CD4-positive, alpha-beta T cell treated with Interleukin-15 for 1 hour (primary cell): Measurements from ENCODE around the gene GLYR1.

ENCODE experiments used
- DNase-seq: peaks from one replicate; pipeline ENCODE4 v3.0.0-alpha.2; 2020

The GLYR1 gene

DNA sequence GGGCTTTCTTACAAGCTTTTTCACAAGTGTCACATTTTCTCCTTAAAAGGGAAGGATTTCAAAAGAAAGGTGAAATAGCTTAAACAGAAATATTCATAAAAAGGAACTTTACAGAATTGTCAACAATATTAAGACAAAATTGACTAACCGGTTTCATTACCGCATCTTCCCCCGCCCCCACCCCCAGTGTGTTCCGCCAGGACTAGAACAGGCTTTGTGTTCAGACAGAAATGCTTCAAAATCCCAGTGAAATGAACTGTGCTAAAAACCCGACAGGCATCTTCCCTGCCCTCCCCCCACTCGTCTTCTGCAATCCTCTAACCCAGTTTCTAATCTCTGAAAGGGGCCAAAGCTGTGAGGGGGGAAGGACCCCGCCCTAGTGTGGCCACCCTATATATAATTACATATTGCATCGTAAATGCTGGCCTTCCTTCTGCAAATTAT is 43.7 kb downstream of the GLYR1 start:
- no peak for DNase-seq

DNA sequence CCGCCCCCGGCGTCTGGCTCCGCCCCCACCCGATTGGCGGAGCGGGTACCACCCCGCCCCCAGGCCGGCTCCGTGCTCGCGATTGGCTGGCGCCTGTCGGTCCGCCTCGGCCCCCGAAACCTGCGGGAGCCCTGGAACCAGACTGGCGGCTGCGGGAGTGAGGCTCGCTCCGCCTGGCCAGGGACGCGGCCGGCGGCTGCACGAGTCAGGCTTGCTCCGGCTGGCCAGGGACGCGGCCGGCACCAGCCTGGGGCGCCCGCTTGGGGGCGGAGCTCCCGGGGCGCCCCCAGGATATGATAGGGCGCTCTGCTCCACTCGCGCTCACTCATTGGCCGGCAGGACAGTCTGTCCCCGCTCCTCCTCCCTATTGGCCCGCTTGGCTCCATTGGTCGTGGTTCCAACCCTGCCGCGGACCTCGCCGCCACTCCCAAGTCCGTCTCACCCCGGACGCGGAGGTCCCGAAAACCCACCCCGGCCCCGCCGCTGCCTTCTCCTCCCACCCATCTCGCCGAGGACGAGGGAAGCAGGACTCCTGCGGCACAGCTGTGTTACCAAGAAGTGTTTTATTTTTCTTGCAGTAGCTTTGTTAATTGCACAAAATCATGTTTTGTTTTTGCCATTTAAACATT is 44.3 kb downstream of the GLYR1 start:
- peak; percentile 87 for DNase-seq

DNA sequence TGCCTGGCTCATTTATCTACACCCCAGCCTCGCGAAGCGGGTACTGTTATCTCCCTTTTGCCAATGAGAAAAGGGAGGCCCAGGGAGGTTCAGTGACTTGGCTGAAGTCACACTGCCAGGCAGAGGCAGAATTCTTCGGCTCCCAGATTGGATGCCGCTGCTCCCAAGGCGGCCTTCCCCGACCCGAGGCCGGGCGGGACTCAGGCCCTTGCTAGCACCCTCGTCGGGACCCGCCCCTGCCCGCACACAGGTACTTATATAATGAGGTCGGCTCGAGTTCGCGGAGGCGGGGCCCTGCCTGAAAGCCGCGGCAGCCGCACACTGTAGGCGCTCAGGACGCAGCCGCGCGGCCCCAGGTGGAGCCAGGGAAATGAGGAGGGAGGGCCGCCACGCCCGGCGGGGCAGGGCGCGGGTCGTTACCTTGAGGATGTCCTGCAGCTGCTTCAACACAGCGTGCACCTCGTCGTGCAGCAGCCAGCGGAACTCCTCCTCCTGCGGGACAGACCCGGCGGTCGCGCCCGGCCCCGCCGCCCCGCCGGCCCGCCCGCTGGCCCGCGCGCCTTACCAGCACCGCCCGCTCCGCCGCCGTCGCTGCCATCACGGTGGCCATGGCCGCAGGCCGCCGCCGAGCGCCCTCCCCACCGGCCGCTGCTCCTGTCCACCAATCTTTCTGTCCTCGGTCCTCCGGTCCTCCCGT is 45.0 kb downstream of the GLYR1 start, which contains the start of gene ROGDI:
ROGDI (minus strand) TSS at position 672 of the 697 bp plus-strand sequence; CDS start at position 610, 62 bp downstream.
- peak; percentile 90 for DNase-seq

DNA sequence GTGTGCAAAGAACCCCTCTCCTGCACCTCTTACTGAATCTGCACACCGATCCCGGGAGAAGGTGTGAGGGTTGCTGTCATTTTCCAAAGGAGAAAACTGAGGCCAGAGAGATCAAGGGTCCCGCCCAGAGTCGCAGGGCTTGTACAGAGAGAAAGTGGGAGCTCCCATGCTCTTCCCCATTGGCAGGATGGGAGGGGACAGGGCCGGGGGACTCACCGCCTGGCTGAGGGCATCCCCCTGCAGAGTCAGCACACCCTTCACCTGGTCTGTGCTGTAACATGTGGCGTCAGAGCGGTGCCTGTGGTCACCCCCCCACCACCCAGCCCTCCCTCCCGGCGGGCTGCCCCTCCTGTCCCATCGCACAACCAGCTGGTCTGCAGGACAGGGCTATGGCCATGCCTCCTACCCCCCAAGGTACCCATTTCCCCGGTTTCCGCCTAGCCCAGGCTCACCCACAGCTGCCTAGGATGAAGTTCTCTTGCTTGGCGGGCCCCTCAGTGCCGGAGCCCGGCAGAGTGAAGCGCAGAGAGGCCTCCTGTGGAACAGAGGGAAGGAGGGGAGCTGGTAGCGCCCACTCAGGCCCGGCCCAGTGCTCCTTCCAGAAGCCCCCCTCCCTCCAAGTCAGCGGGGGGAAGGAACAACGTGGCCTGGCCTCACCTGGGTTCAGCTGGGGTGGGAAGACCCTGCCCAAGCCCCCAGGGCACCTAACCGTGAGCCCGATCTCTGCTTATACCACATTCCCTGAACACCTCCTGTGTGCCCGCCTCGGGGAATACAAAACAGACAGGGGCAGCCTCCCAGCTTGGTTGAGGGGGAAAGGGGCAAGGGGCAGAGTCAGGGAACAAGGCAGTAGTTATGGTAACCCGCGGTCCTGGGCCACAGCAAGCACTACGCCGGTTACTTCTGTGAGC is 45.8 kb downstream of the GLYR1 start:
- DNase-seq, result no peak

DNA sequence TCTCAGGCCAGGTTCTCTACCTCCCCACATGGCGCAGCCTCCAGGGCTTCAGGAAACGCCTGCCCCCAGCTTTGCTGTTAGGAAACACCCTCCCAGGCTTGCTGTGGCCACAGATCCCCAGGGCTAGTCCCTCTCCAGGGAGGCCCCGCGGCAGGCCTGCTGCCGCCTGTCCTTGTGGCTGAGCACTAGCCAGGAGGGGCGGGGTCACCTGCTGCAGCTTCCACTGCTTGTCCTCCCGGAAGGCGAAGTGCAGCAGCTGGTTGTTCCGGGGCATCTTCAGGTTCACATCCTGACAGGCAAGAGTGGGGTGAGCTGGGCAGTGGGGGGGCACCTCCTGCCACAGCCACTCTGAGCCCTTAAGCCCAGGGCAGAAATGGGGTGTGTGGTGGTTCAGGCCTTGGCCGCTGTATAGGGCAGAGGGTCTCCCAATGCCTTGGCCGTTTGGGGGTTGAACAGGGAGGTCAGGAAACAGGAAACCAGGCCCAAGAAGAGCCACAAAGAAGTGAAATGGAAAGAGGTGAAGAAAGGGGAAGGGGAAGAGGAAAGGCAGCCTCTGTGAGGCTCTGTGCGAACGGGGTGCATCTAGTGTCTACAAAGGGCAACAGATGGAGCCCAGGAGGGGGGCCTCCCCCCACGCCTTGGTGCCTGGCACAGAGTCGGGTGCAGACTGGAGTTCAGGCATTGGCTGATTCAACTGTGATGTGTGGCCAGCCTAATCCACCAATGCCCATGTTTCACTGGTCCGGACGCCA is 46.6 kb downstream of the GLYR1 start:
- no peak for DNase-seq

DNA sequence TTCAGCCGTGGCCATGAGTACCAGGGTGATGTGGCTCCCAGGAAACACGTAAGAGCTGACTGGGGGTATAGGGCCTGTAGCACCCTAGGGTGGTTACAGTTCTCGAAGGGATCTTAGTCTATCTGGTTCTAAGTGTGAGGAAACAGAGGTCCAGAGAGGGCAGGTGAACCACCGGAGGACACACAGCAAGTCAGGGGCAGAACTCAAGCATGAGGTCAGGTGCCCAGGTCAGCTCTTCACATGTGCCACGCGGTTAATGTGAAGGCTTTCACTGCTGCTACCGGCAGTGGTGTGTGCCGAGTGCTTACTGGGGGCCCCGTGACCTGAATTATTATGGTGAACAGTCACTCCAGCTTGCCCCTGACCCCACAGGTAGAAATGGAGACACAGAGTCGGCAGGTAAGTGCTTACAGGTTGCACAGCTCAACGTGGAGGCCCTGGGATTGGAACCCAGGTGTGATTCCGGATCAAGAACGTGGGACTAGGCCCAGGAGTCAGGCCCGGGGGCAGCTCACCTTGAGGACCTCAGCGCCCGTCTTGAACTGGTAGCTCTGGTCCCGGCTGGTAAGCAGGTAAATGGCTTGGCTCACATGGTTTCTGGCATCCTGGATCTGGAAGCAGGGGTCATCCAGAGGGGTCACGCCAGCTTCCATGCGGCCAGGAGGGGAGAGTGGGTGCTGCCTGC is 47.8 kb downstream of the GLYR1 start:
- no peak for DNase-seq

DNA sequence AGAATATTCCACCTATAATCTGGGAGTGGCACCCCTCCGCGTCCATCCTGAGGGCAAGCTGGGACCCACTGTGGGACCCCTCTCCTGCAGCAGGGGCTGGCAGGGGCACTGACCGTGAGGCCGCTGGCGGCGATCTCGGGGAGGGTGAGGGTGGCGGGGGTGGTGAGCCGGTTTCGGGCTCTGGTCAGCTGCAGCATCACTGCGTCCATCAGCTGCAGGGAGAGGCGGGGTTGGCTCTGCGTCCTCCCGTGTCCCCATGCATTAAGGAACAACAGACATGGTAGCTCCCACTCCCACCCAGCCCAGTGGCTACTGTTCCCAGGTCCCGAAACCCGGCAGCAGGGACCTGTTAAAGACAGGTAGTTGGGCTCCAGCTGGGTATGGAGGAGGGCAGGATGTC is 48.6 kb downstream of the GLYR1 start:
- no peak for DNase-seq

DNA sequence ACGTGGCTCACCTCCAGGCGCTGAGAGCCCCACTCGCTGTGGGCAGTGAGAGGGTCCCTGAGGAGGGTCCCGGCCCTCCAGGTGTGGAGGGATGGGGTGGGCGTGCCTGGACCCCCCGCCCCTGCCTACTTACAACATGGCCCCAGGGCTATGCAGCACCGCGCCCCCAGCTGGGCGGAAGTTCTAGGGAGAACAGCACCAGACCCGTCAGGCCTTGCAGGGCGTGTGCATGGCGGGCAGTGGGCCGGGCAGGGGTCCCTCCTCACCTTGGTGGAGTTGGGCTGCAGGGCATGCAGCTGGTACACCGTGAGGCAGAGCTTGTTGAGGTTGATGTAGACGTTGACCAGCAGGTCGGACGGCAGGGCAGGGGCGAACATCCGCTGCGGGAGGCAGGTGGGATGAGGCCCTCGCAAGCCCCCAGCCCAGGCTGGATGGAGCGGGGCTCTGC is 49.3 kb downstream of the GLYR1 start:
- no peak for DNase-seq

DNA sequence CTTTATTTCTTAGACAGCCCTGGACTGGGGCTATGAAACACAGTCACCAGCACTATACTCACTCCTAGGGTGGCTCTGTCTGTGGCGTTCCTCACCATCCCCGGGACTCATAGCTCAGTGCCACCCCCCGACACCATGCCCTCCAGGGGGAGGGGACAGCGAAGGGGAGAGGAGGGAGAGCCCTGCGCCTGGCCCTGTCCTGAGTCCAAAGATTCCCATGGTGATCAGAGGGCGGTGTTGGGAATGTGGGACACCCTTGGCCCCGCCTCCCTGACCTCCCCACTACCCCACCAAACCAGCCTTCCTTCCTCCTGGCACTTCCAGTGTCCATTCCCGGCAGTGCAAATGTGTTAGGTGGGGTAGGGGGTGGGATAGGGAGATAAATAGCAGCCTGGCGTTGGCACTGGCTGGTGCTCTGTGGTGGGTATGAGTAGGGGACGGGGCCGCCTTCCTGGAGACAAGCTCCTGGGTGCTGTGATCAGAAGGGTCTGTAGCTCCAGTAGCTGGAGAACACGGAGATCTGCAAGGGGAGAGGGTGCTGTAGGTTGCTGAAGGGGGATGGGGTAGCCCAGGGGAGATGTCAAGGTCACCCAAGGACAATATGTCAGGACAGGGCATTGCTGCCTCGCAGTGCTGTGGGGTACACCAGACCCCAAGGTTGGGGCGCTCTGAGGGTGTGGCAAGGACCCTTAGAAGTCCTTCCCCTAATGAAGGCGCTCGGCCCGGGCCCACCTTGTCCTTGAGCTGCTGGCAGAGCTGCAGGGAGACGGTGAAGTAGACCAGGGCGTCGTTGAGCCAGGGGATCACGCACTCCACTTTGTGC is 49.9 kb downstream of the GLYR1 start:
- DNase-seq, result no peak

DNA sequence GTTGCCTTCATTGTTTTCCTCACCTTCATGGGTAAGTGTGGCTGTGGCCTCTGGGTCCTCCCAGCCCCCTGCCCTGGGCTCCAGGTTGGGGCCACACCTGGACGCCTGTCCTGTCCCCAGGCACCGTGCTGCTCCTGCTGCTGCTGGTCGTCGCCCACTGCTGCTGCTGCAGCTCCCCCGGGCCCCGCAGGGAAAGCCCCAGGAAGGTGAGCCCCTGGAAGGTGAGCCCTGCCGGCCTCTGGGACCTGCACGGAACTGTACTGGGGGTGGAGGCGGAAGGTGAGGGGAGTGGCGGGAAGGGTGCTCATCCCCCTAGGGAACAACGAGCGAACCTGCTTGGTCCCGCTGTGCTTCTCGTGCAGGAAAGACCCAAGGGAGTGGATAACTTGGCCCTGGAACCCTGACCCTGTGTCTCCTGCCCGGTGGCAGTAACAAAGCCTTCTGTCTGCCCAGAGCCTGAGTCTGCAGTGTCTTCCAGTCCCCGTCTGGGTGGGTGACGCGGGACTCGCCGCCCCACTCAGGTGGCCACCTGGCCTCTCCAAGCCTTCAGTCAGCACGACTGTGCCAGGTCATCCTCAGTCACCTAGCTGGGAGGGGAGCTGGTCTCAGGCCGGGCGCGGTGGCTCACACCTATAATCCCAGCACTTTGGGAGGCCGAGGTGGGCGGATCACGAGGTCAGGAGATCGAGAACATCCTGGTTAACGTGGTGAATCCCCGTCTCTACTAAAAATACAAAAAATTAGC is 51.1 kb downstream of the GLYR1 start:
- DNase-seq, result no peak

DNA sequence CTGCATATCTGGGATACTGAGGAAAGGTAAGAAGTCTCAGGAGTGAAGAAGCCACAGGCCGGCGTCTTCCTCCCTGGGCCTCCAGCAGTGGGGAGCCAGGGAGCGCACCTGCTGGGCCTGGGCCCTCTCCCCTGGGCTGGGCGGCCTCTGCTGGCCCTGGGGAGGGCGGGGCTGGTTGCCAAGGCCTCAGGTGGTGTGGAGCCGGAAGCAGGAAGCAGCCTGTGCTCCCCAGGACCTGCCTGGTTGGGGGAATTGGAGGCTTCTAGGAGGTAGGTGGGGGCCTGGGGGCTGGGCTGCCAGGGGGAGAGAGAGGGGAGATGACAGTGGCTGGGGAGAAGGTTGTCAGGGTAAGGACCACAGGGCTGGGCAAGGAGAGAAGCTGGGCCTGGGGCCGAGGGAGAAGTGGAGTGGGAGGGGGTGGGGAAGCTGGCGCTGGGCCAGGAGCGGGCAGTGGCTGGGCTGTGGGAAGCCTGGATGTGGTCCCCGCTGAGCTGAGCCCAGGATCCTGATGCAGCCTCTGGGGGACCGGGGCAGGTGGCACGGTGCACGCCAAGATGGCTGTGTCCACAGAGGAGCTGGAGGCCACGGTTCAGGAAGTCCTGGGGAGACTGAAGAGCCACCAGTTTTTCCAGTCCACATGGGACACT is 51.8 kb downstream of the GLYR1 start, which contains the start of gene SMIM22:
SMIM22 (plus strand) TSS at position 189 of the 647 bp plus-strand sequence; CDS start at position 555, 366 bp downstream.
- DNase-seq, result no peak

DNA sequence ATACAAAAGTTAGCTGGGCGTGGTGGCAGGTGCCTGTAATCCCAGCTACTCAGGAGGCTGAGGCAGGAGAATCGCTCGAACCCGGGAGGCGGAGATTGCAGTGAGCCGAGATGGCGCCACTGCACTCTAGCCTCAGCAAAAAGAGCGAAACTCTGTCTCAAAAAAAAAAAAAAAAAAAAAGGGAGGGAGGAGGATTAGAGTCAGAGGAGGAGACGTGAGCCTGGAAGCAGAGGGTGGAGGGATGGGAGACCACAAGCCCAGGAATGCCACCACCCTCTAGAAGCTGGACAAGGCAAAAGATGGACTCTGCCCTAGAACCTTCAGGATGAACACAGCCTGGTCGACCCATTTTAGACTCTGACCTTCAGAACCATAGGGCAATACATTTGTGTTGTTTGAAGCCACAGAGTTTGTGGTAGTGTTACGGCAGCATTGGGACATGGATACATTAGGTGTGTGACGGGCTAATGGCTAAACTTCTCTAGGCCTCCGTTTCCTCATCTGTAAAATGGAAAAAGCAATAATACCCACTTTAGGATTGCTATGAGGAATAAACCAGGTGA is 54.1 kb downstream of the GLYR1 start:
- DNase-seq, result no peak

DNA sequence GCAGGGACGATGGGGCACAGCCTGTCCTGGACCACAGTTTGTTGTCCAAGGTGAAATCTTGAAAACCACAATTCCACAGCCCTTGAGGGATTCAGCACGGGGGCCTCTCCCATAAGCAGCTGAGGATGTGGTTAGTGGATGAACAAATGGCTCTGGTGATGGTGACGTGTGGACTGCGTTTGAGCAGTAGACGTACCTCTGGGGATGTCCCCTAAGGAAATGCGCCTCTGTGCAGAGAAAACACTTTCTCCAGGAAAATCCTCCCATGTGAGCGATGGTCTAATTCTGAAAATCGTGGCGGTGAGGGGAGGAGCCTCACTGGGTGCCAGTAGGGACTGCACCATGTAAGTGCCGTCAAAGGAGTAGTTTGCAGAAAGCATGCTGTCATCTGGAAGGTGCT is 56.2 kb downstream of the GLYR1 start:
- DNase-seq, result no peak

DNA sequence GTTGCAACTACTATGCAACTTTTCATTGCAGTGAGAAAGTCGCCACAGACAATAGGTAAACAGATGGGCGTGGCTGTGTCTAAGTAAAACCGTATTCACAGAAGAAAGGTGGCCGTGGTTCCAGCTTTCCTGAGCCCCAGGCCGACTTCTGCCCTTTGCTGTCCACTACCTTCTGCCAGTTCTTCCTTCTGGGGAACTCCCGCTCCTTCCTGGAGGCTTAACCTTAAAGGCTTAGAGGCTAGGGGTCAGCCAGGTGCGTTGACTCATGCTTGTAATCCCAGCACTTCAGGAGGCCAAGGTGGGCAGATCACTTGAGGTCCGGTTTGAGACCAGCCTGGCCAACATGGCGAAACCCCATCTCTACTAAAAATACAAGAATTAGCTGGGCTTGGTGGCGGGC is 56.8 kb downstream of the GLYR1 start:
- no peak for DNase-seq

DNA sequence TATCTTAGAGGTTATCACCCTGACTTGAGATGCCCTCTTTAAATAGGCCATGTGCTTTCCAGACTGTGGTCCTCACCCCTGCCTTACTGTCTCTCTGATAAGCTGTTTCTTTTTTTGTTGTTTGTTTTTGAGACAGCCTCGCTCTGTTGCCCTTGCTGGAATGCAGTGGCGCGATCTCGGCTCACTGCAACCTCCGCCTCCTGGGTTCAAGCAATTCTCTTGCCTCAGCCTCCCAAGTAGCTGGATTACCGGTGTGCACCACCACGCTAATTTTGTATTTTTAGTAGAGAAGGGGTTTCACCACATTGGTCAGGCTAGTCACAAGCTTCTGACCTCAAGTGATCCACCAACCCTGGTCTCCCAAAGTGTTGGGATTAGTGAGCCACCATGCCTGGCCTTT is 58.2 kb downstream of the GLYR1 start:
- no peak for DNase-seq

DNA sequence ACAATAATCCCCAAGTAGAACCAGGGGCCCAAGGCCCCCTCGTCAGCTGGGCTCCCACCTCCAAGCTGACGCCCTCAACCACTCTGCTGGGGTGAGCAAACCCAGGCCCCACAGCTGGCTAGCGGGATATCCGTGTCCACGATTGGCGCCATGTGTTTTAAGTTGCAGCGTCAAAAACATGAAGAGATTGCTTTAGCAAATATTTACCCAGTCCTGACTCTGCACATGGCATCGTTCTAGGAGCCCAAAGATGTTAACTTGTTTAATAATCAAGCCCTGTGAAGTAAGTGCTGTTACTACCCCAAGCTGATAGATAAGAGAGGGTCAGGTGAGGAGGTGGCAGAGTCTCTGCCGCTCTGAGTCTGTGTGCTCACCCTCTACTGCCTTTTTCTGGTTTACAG is 58.6 kb downstream of the GLYR1 start:
- no peak for DNase-seq

DNA sequence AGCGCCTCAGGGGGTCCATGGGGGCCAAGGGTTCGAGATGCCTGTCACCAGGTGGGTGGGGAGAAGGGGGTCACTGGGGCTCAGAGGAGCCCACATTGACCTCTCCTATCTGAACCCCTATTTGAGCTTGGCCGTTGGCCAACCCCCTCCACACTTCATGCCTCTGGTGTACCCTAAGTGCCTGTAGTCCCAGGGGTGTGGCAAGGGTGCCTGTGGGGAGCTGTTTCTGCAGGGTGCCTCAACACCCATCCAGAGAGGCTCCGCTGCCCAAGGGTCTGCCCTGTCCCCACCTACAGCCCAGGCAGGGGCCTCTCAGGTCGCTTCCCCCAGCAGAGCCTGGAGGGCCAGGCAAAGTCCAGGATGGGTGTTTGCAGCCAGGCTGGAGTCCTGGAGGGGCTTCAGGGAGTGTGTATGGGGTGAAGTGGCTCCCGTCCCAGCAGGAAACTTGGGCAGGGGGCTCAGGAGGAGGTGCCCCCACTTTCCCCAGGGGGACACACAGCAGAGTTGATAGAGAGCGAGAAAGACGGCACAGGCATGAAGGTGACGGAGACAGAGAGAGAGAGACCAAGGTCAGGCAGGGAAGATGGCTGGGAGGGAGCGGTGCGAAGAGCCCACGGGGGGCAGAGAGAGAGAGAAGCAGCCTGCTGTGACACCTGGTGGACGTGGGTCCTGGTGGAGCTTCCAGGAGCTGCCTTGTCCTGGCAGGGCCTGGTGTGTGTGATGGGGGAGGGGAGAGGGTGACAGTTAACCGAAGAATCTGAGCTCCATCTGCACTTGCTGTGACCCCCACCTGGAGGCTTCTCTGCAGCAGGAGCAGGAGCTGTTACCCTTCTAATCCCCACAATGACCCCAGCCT is 59.2 kb downstream of the GLYR1 start, which contains the start of gene SEPTIN12:
SEPTIN12 (minus strand) TSS at position 719 of the 856 bp plus-strand sequence; CDS start at position 19, 700 bp downstream.
- DNase-seq, result no peak

DNA sequence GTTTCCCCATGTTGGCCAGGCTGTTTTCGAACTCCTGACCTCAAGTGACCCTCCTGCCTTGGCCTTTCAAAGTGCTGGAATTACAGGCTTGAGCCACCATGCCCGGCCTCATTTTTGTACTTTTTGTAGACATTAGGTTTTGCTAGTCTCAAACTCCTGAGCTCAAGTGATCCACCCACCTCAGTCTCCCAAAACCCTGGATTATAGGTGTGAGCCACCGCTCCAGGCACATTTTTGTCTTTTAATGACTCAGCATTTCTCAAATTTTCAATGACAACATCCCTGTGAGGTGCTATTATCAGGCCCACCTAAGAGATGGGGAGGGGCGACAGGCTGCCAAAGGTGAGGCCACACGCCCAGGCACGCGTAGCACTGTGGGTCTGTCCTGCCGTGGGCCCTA is 60.0 kb downstream of the GLYR1 start:
- DNase-seq, result no peak
